HG03558 (cell line): Measurements from ENCODE around the gene NUP98.
"Not testable (repeated sequence)": the region's sequence is repeated elsewhere in the genome, so short reads cannot be mapped to it uniquely, and the experiment has no call there.

Source experiments
- ATAC-seq: cut with Tn5 transposase; IDR thresholded peaks from one replicate; pipeline ENCODE4 v1.9.1; 2021; ENCODE audit warnings: moderate number of reproducible peaks; ENCODE audit not compliant: unreplicated experiment; ENCODE audit errors: extremely low read depth

NUP98 gene

GRCh38 chr11:3648843-3649242 lies 148.5 kb downstream of the NUP98 start:
- not testable (repeated sequence) for ATAC-seq

GRCh38 chr11:3645552-3645951 lies 151.8 kb downstream of the NUP98 start:
- no peak for ATAC-seq

GRCh38 chr11:3644817-3645235 lies 152.5 kb downstream of the NUP98 start, which contains the start of gene ART1:
Gene ART1 (plus strand): TSS chr11:3645128. CDS start chr11:3659214, 14,086 bp downstream.
- no peak for ATAC-seq

- not testable (repeated sequence) for ATAC-seq
Measured at GRCh38 chr11:3643102-3643546, 154.2 kb downstream of the NUP98 start.

GRCh38 chr11:3642071-3642951 lies 155.0 kb downstream of the NUP98 start:
- no peak for ATAC-seq

DNA sequence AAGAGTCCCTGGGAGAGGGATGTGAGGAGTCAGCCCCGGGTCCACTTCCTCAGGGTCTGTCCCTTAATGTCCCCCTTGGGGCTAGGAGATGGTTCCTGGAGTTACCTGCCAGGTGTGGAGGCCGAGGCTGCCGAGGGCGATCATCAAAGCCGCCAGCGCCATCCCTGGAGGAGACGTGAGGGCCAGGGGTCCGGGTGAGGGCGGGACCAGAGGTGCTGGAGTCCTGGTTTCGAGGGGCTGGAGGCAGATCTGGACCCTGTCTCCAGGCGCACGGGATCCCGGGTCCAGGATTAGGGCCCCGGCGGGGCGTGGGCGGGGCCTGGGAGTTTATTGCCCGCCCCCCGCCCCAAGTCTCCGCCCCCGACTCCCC lies 155.7 kb downstream of the NUP98 start, which contains the start of gene ART5:
TSS of gene ART5 (minus strand) at position 292 of the 370 bp plus-strand sequence. CDS start at position 162, 130 bp downstream.
- ATAC-seq: no peak

GRCh38 chr11:3641191-3641590 lies 156.2 kb downstream of the NUP98 start:
- no peak for ATAC-seq

- no peak for ATAC-seq
Measured at GRCh38 chr11:3639841-3640240, 157.5 kb downstream of the NUP98 start.

- no peak for ATAC-seq
Measured at GRCh38 chr11:3638513-3638912, 158.8 kb downstream of the NUP98 start.

DNA sequence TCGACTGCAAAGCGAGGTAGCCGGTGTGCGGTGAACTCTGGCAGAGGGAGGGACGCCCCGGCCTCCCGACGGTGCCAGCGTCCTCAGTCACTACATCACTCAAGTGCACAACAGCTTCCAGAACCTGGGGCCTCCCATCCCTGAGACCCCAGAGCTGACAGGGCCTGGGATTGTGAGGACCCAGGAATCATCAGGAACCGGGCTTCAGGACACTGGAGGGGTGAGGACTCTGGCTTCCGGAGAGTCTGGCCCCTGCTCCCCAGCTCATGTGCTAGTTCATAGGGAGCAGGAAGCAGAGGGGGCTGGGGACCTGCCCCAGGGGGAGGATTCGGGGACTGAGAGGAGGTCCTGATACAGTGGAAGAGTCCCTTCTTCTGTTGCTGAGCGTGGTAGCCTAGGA lies 160.2 kb downstream of the NUP98 start:
- ATAC-seq: no peak

GRCh38 chr11:3635641-3636375 lies 161.5 kb downstream of the NUP98 start:
- ATAC-seq: no peak

GRCh38 chr11:3632070-3632660 lies 165.2 kb downstream of the NUP98 start:
- ATAC-seq: no peak

DNA sequence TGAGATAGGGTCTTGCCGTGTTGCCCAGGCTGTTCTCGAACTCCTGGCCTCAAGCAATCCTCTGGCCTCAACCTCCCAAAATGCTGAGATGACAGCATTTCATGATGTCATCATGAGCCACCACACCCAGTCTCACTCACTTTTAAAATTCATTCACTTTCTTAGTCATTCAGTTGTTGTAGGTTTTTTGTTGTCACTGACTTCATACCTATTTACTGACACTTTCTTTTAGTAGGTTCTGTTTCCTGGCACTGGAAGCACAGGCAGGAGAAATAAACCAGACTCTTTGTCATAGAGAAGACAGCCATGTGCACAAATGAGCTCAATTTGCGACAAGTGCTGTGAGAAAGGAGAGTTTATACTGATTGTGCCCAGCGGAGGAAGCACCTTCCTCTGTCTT lies 166.0 kb downstream of the NUP98 start:
- ATAC-seq: no peak

GRCh38 chr11:3627291-3627690 lies 170.1 kb downstream of the NUP98 start:
- no peak for ATAC-seq

DNA sequence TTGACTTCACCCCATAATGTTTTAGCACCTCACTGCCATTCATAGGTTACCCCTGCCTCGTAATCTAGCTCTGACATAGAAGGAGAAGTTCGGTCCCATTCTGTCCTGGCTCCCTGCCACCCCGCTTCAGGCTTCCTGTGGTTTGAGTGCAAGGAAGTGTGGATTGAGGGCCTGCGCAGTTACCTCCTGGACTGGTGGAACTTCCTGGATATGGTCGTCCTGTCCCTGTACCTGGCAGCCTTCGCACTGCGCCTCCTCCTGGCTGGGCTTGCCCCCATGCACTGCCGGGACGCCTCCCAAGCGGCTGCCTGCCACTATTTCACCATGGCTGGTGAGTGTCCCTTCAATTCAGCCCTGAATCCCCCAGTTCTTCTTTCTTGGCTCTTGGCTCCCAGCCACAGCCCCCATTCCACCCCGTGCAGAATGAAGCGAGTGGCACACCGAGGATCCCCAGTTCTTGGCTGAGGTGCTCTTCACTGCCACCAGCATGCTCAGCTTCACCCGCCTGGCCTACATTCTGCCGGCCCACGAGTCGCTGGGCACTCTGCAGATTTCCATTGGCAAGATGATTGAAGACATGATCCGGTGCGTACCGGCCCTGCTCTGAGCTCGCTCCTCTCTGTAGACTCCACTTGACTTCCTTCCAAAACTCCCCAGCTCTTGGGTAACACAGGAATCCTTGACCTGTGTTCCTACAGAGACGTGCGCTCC lies 170.9 kb downstream of the NUP98 start:
- ATAC-seq: no peak
